WTC11 (cell line): ENCODE data around the gene FBXW9.
"Not testable (repeated sequence)": the region's sequence is repeated elsewhere in the genome, so short reads cannot be mapped to it uniquely, and the experiment has no call there.

Experiments used
- ESRRA ChIP-seq: sonication (generic); formaldehyde crosslinking; IDR thresholded peaks from 2 replicates; pipeline ENCODE4 v1.8.1; 2022; ENCODE audit warnings: mild to moderate bottlenecking, missing genetic modification reagents, borderline replicate concordance
- IRF2 ChIP-seq: sonication (generic); formaldehyde crosslinking; IDR thresholded peaks from 2 replicates; pipeline ENCODE4 v1.8.0; 2022; ENCODE audit warnings: low read depth, missing genetic modification reagents, borderline replicate concordance
- KAT7 ChIP-seq: sonication (generic); formaldehyde crosslinking; IDR thresholded peaks from 2 replicates; pipeline ENCODE4 v1.8.1; 2023; ENCODE audit warnings: missing genetic modification reagents, mild to moderate bottlenecking, borderline replicate concordance
- NR1H2 ChIP-seq: sonication (generic); formaldehyde crosslinking; IDR thresholded peaks from 2 replicates; pipeline ENCODE4 v1.9.0; 2021; ENCODE audit warnings: mild to moderate bottlenecking, moderate library complexity, missing genetic modification reagents
- SP1 ChIP-seq: sonication (generic); formaldehyde crosslinking; conservative IDR thresholded peaks from 2 replicates; pipeline ENCODE4 v1.8.1; 2022; ENCODE audit warnings: missing genetic modification reagents
- TCF7 ChIP-seq: sonication (generic); formaldehyde crosslinking; IDR thresholded peaks from 2 replicates; pipeline ENCODE4 v1.8.0; 2022; ENCODE audit warnings: mild to moderate bottlenecking, low read depth, missing genetic modification reagents, moderate library complexity
- TEAD4 ChIP-seq: sonication (generic); formaldehyde crosslinking; IDR thresholded peaks from 2 replicates; pipeline ENCODE4 v1.8.0; 2022; ENCODE audit warnings: mild to moderate bottlenecking, missing genetic modification reagents
- ZNF138 ChIP-seq: sonication (generic); formaldehyde crosslinking; conservative IDR thresholded peaks from 2 replicates; pipeline ENCODE4 v1.8.1; 2022; ENCODE audit warnings: mild to moderate bottlenecking, moderate library complexity, missing genetic modification reagents
- ZNF423 ChIP-seq: fragments of 250-450 bp; sonication (Bioruptor Pico); IDR thresholded peaks from 2 replicates; pipeline ENCODE4 v2.1.2; 2022; ENCODE audit warnings: mild to moderate bottlenecking, moderate library complexity
- TF ChIP-seq, protein P1 (sequence below): fragments of 200-600 bp; IDR thresholded peaks from 2 replicates; pipeline ENCODE4 v1.8.0; 2022; ENCODE audit warnings: antibody characterized with exemption
- TF ChIP-seq, protein P2 (sequence below): sonication (generic); formaldehyde crosslinking; IDR thresholded peaks from 2 replicates; pipeline ENCODE4 v1.8.0; 2022; ENCODE audit warnings: mild to moderate bottlenecking, missing genetic modification reagents
- TF ChIP-seq, protein P3 (sequence below): sonication (generic); formaldehyde crosslinking; IDR thresholded peaks from 2 replicates; pipeline ENCODE4 v1.8.0; 2023; ENCODE audit warnings: mild to moderate bottlenecking, missing genetic modification reagents
- TF ChIP-seq, protein P4 (sequence below): sonication (generic); formaldehyde crosslinking; IDR thresholded peaks from 2 replicates; pipeline ENCODE4 v1.8.1; 2023; ENCODE audit warnings: mild to moderate bottlenecking, missing genetic modification reagents, moderate library complexity

DNA sequence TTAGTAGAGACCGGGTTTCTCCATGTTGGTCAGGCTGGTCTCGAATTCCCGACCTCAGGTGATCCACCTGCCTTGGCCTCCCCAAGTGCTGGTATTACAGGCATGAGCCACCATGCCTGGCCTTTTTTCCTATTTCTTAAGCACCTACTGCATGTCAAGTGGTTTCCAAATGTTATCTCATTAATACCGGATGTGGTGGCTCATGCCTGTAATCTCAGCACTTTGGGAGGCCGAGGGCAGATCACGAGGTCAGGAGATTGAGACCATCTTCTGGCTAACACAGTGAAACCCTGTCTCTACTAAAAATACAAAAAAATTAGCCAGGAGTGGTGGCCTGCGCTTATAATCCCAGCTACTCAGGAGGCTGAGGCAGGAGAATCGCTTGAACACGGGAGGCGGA, 29.2 kb upstream of the FBXW9 start:
- TF ChIP-seq, protein P1, sequence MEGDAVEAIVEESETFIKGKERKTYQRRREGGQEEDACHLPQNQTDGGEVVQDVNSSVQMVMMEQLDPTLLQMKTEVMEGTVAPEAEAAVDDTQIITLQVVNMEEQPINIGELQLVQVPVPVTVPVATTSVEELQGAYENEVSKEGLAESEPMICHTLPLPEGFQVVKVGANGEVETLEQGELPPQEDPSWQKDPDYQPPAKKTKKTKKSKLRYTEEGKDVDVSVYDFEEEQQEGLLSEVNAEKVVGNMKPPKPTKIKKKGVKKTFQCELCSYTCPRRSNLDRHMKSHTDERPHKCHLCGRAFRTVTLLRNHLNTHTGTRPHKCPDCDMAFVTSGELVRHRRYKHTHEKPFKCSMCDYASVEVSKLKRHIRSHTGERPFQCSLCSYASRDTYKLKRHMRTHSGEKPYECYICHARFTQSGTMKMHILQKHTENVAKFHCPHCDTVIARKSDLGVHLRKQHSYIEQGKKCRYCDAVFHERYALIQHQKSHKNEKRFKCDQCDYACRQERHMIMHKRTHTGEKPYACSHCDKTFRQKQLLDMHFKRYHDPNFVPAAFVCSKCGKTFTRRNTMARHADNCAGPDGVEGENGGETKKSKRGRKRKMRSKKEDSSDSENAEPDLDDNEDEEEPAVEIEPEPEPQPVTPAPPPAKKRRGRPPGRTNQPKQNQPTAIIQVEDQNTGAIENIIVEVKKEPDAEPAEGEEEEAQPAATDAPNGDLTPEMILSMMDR: not testable (repeated sequence)
- not testable (repeated sequence) for TF ChIP-seq NR1H2 (CRISPR knock-in tag); IRF2 (CRISPR knock-in tag); TCF7; ESRRA; ZNF138; SP1 (CRISPR knock-in tag); KAT7 (CRISPR knock-in tag); TEAD4 (CRISPR knock-in tag); ZNF423 (CRISPR knock-in tag)
- TF ChIP-seq, protein P2, sequence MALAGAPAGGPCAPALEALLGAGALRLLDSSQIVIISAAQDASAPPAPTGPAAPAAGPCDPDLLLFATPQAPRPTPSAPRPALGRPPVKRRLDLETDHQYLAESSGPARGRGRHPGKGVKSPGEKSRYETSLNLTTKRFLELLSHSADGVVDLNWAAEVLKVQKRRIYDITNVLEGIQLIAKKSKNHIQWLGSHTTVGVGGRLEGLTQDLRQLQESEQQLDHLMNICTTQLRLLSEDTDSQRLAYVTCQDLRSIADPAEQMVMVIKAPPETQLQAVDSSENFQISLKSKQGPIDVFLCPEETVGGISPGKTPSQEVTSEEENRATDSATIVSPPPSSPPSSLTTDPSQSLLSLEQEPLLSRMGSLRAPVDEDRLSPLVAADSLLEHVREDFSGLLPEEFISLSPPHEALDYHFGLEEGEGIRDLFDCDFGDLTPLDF: not testable (repeated sequence)
- TF ChIP-seq, protein P3, sequence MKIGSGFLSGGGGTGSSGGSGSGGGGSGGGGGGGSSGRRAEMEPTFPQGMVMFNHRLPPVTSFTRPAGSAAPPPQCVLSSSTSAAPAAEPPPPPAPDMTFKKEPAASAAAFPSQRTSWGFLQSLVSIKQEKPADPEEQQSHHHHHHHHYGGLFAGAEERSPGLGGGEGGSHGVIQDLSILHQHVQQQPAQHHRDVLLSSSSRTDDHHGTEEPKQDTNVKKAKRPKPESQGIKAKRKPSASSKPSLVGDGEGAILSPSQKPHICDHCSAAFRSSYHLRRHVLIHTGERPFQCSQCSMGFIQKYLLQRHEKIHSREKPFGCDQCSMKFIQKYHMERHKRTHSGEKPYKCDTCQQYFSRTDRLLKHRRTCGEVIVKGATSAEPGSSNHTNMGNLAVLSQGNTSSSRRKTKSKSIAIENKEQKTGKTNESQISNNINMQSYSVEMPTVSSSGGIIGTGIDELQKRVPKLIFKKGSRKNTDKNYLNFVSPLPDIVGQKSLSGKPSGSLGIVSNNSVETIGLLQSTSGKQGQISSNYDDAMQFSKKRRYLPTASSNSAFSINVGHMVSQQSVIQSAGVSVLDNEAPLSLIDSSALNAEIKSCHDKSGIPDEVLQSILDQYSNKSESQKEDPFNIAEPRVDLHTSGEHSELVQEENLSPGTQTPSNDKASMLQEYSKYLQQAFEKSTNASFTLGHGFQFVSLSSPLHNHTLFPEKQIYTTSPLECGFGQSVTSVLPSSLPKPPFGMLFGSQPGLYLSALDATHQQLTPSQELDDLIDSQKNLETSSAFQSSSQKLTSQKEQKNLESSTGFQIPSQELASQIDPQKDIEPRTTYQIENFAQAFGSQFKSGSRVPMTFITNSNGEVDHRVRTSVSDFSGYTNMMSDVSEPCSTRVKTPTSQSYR (CRISPR knock-in tag): not testable (repeated sequence)
- TF ChIP-seq, protein P4, sequence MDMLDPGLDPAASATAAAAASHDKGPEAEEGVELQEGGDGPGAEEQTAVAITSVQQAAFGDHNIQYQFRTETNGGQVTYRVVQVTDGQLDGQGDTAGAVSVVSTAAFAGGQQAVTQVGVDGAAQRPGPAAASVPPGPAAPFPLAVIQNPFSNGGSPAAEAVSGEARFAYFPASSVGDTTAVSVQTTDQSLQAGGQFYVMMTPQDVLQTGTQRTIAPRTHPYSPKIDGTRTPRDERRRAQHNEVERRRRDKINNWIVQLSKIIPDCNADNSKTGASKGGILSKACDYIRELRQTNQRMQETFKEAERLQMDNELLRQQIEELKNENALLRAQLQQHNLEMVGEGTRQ: not testable (repeated sequence)
